Peyer's patch (tissue), 4 donors: ENCODE results near the gene CDKAL1.

Experiments
- POLR2A ChIP-seq, 2 donors: fragments of 450-650 bp; IDR thresholded peaks; one replicate each; pipeline ENCODE4 v1.5.1; 2017; ENCODE audit warnings: antibody characterized with exemption in 2 of 2, mild to moderate bottlenecking in 2 of 2, moderate library complexity in 2 of 2
- TF ChIP-seq, protein P1 (sequence below), 6 experiments: fragments of 450-650 bp in 4 of 6; fragments of 200-600 bp in 2 of 6; sonication (generic) in 1 of 6; IDR thresholded peaks; one replicate each; pipeline ENCODE4 v1.5.1; 2017 to 2019; ENCODE audit warnings: antibody characterized with exemption in 6 of 6, mild to moderate bottlenecking in 3 of 6, moderate library complexity in 1 of 6

DNA sequence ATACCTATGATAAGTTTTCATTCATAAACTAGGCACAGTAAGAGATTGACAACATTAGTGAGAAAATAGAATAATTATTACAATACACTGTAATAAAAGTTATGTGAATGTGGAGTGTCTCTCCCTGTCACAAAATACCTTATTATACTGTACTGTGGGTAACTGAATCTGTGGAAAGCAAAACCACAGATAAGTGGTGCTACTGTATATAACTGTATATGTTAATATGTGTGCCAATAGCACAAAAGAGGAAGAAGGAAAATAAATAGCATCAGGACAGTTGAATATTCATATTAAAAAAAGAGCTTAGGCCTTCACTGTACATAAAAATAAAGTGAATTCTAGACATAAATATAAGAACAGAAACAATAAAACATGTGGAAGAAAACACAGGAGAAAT lies 243.5 kb downstream of the CDKAL1 start:
- TF ChIP-seq, protein P1, sequence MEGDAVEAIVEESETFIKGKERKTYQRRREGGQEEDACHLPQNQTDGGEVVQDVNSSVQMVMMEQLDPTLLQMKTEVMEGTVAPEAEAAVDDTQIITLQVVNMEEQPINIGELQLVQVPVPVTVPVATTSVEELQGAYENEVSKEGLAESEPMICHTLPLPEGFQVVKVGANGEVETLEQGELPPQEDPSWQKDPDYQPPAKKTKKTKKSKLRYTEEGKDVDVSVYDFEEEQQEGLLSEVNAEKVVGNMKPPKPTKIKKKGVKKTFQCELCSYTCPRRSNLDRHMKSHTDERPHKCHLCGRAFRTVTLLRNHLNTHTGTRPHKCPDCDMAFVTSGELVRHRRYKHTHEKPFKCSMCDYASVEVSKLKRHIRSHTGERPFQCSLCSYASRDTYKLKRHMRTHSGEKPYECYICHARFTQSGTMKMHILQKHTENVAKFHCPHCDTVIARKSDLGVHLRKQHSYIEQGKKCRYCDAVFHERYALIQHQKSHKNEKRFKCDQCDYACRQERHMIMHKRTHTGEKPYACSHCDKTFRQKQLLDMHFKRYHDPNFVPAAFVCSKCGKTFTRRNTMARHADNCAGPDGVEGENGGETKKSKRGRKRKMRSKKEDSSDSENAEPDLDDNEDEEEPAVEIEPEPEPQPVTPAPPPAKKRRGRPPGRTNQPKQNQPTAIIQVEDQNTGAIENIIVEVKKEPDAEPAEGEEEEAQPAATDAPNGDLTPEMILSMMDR (IDR thresholded peaks at IDR 0.05) = no peak
- no peak for TF ChIP-seq POLR2A (IDR thresholded peaks at IDR 0.05)
